Subcutaneous abdominal adipose tissue (tissue), 5 donors: ENCODE results near the gene ADAM17.
"Not testable (repeated sequence)": the region's sequence is repeated elsewhere in the genome, so short reads cannot be mapped to it uniquely, and the experiment has no call there.

ENCODE experiments used
- H3K27ac ChIP-seq: one replicate; pipeline ENCODE4 v1.7.0; 2013; ENCODE audit warnings: low read depth, mild to moderate bottlenecking, inconsistent platforms, low read length, moderate library complexity
- H3K27me3 ChIP-seq, 5 donors: one replicate each; pipeline ENCODE4 v1.7.0; 2013; ENCODE audit warnings: low read length in 5 of 5, inconsistent platforms in 1 of 5; ENCODE audit not compliant: control insufficient read depth in 5 of 5, insufficient read depth in 4 of 5
- H3K36me3 ChIP-seq, 5 donors: one replicate each; pipeline ENCODE4 v1.7.0; 2013; ENCODE audit warnings: low read length in 5 of 5; ENCODE audit not compliant: control insufficient read depth in 5 of 5, insufficient read depth in 5 of 5
- H3K4me1 ChIP-seq, 5 donors: one replicate each; pipeline ENCODE4 v1.7.0; 2013; ENCODE audit warnings: low read length in 5 of 5, mild to moderate bottlenecking in 3 of 5, moderate library complexity in 1 of 5; ENCODE audit not compliant: control insufficient read depth in 5 of 5, insufficient read depth in 5 of 5
- H3K4me3 ChIP-seq, 5 donors: one replicate each; pipeline ENCODE4 v1.7.0; 2013; ENCODE audit warnings: low read length in 5 of 5, low read depth in 1 of 5
- H3K9ac ChIP-seq, 5 donors: one replicate each; pipeline ENCODE4 v1.7.0; 2013; ENCODE audit warnings: low read length in 5 of 5, mild to moderate bottlenecking in 4 of 5, moderate library complexity in 3 of 5
- H3K9me3 ChIP-seq, 5 donors: one replicate each; pipeline ENCODE4 v1.7.0; 2013; ENCODE audit warnings: low read length in 5 of 5; ENCODE audit not compliant: control insufficient read depth in 5 of 5
- donor health status: healthy.
- donor health status: healthy.
- donor health status: healthy.
- donor health status: healthy.
- donor health status: healthy.

The ADAM17 gene

DNA sequence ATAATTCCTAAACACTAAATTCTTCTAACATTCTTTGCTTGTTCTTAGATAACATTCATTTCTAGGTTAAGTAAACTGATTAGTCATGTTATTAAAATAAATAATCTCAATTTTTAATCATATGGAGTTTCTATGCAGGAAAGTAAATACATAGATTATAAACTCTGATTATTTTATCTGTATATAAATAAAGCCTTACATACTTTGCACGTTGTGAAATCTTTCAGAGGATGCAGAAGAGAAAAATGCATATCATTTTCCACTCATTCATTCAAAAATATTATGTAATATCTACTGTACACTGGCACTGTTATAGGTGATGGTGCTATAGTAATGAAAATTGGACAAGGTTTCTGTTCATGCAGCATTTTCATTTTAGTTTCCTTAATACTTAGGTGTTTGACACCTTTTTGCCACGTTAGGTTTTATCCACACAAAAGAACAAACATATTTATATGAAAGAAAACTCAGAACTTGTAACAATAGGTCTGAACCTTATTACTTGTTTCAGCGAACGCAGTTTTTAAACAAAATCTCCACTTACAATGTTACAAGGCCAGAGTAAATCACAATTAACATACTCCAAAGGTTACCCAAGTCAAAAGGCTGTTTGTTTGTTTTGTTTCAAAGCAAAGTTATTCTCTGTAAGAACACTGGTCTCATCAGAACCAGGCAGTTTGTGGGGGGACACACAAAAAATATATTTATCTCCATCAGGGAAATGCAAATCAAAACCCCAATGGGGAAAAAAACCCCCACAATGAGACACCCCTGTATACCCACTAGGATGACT is 27.4 kb downstream of the ADAM17 start:
- Histone ChIP-seq H3K36me3 (peaks cover 21 to 58% (median 38%) of the 10 kb centered on the region in 5 donors), H3K4me1 (no peaks in the 10 kb centered on the region), H3K9me3 (no peaks in the 10 kb centered on the region), H3K9ac (no peak overlapping the region), H3K4me3 (no peak overlapping the region), H3K27ac (no peak overlapping the region), H3K27me3 (no peaks in the 10 kb centered on the region)

DNA sequence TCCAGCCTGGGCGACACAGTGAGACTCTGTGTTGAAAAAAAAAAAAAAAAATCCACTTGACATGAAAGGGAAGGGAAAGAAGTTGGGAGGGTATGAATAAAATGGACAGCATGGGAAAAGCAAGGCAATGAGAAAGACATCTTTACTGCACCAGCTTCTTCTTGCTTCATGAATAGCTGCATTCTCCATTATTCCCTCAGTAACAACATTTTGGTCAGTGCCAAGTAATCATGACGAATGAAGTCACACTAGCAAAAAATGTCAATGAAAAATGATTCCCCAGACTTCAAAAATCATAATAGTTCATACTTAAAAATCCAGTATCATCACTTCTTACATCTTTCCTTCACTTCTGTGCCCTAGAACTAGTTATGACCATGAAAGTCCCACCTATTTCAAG is 30.4 kb downstream of the ADAM17 start:
- Histone ChIP-seq H3K4me1 (no peaks in the 10 kb centered on the region), H3K36me3 (peaks cover 40 to 61% (median 41%) of the 10 kb centered on the region in 5 donors), H3K9me3 (no peaks in the 10 kb centered on the region), H3K27me3 (no peaks in the 10 kb centered on the region), H3K9ac (no peak overlapping the region), H3K4me3 (no peak overlapping the region), H3K27ac (no peak overlapping the region)

GRCh38 chr2:9524291-9524690 is 31.3 kb downstream of the ADAM17 start:
- no peaks in the 10 kb centered on the region for H3K27me3 ChIP-seq
- H3K4me1 ChIP-seq: no peaks in the 10 kb centered on the region
- H3K9ac ChIP-seq: no peak overlapping the region
- no peaks in the 10 kb centered on the region for H3K9me3 ChIP-seq
- H3K4me3 ChIP-seq: no peak overlapping the region
- peaks cover 47 to 65% (median 50%) of the 10 kb centered on the region in 5 donors for H3K36me3 ChIP-seq
- no peak overlapping the region for H3K27ac ChIP-seq

- Histone ChIP-seq H3K27ac (no peak overlapping the region), H3K9me3 (no peaks in the 10 kb centered on the region), H3K4me3 (no peak overlapping the region), H3K4me1 (no peaks in the 10 kb centered on the region), H3K9ac (no peak overlapping the region), H3K27me3 (no peaks in the 10 kb centered on the region), H3K36me3 (peaks cover 43 to 68% (median 58%) of the 10 kb centered on the region in 5 donors)
Observed at GRCh38 chr2:9519250-9519649, 36.4 kb downstream of the ADAM17 start.

- Histone ChIP-seq H3K27ac (no peak overlapping the region), H3K9ac (no peak overlapping the region), H3K36me3 (peaks cover 40 to 64% (median 56%) of the 10 kb centered on the region in 5 donors)
Observed at GRCh38 chr2:9518780-9519179, 36.9 kb downstream of the ADAM17 start.

DNA sequence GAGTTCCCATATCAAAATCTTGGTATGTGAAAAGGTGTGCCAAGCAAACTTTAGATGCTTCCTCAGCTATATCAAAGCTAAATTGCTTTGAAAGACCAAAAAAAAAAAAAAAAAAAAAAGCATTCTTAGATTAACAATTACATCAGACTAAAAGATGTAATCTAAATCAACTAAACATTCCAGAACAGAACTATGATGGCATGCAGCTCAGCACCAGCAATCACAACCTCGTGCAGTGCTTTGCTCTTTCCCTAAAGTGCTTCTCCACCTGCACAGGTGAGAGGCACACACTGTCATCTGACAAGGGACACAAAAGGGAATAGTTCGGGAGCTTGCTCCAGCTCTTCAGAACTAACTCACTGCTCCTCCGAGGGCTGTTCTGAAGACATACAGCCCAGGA is 37.5 kb downstream of the ADAM17 start:
- no peak overlapping the region for H3K27ac ChIP-seq

More at GRCh38 chr2:9518780-9519179, 36.9 kb downstream of the ADAM17 start:
- no peak overlapping the region for H3K4me3 ChIP-seq
- no peaks in the 10 kb centered on the region for H3K4me1 ChIP-seq
- H3K27me3 ChIP-seq: no peaks in the 10 kb centered on the region
- H3K9me3 ChIP-seq: no peaks in the 10 kb centered on the region

DNA sequence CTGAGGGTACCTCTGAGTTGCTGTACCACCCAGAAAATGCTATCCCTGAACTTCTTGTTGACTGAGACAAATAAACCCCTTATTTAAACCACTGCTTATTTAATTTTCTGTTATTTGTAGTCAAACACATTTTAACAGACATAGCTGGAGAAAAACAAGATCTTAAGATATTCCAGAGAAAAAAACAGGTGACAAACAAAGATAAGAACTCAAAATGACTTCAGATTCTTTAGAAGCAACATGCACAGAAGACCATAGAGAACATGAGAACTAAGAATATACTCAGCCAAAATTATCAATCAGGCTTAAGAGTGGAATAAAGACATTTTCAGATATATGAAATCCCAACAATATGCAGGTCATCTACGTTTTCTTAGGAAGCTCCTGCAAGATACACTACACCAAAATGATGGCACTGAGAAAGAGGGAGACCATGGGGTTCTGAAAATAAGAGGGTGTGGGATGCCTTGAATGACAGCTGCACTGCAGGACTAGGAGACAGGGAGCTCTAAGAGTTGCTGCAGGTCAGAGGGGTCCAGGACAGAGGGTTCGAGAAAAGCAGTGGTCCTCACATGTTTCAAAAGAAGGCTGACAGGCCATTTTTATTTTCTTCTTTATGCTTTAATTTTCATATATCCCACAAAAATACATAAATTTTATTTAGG is 38.4 kb downstream of the ADAM17 start:
- H3K9me3 ChIP-seq: no peaks in the 10 kb centered on the region
- H3K27me3 ChIP-seq: no peaks in the 10 kb centered on the region
- H3K4me1 ChIP-seq: no peaks in the 10 kb centered on the region
- H3K9ac ChIP-seq: no peak overlapping the region
- H3K27ac ChIP-seq: no peak overlapping the region
- peaks cover 35 to 74% (median 58%) of the 10 kb centered on the region in 5 donors for H3K36me3 ChIP-seq
- no peak overlapping the region for H3K4me3 ChIP-seq

More for the DNA sequence above, 37.5 kb downstream of the ADAM17 start:
- Histone ChIP-seq H3K4me1 (no peaks in the 10 kb centered on the region), H3K36me3 (peaks cover 36 to 67% (median 57%) of the 10 kb centered on the region in 5 donors), H3K4me3 (no peak overlapping the region), H3K27me3 (no peaks in the 10 kb centered on the region), H3K9me3 (no peaks in the 10 kb centered on the region), H3K9ac (no peak overlapping the region)

DNA sequence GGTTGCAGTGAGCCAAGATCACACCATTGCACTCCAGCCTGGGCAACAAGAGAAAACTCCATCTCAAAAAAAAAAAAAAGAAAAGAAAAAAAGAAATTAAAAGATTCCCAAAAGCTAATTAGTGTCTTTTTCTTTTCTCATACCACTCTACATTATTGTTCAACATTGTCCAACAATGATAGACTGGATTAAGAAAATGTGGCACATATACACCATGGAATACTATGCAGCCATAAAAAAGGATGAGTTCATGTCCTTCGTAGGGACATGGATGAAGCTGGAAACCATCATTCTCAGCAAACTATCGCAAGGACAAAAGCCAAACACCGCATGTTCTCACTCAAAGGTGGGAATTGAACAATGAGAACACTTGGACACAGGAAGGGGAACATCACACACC is 41.7 kb downstream of the ADAM17 start:
- H3K4me3 ChIP-seq, H3K27me3 ChIP-seq, H3K9me3 ChIP-seq, H3K4me1 ChIP-seq, H3K9ac ChIP-seq, H3K27ac ChIP-seq: not testable (repeated sequence)
- peaks cover 21 to 54% (median 41%) of the 10 kb centered on the region in 5 donors for H3K36me3 ChIP-seq

- Histone ChIP-seq H3K27me3 (no peaks in the 10 kb centered on the region), H3K4me1 (peaks cover 0 to 4% (median 0%) of the 10 kb centered on the region in 5 donors), H3K4me3 (no peak overlapping the region), H3K9me3 (no peaks in the 10 kb centered on the region), H3K9ac (no peak overlapping the region), H3K36me3 (peaks cover 14 to 61% (median 42%) of the 10 kb centered on the region in 5 donors), H3K27ac (no peak overlapping the region)
Observed at GRCh38 chr2:9508931-9509330, 46.7 kb downstream of the ADAM17 start.

DNA sequence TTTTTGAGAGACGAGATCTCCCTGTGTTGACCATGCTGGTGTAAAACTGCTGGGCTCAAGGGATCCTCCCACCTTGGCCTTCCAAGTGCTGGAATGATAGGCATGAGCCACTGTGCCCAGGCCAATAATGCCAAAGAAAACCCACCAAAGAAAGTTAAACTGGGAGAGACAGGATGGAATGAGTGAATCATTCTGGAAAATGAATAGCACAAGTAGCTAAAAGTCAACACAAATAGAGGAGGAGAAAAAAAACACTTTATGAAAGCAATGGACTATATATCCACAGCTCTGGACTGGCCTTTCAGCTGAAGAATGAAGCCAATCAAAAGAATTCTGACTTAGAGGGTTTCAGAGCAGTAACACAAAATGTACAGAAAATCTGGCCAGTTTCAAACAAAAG is 57.4 kb downstream of the ADAM17 start:
- no peak overlapping the region for H3K4me3 ChIP-seq
- H3K9ac ChIP-seq: no peak overlapping the region
- H3K27ac ChIP-seq: no peak overlapping the region
- peaks cover 29 to 79% (median 52%) of the 10 kb centered on the region in 5 donors for H3K36me3 ChIP-seq
- H3K4me1 ChIP-seq: peaks cover 0 to 6% (median 0%) of the 10 kb centered on the region in 5 donors
- H3K9me3 ChIP-seq: no peaks in the 10 kb centered on the region
- no peaks in the 10 kb centered on the region for H3K27me3 ChIP-seq
